Panc1 (cell line): ENCODE results near the gene HERC3.

ENCODE experiments used
- POLR2AphosphoS5 ChIP-seq: IDR thresholded peaks from 2 replicates; pipeline ENCODE4 v1.6.1; 2012; ENCODE audit warnings: mild to moderate bottlenecking, low read depth, low read length, moderate library complexity
- SIN3A ChIP-seq: IDR thresholded peaks from 2 replicates; pipeline ENCODE4 v1.6.1; 2012; ENCODE audit warnings: low read depth, mild to moderate bottlenecking, low read length, moderate library complexity, borderline replicate concordance; ENCODE audit not compliant: insufficient read depth
- TCF7L2 ChIP-seq: IDR thresholded peaks from 2 replicates; pipeline ENCODE4 v1.6.1; 2011; ENCODE audit warnings: mild to moderate bottlenecking, low read depth, low read length, inconsistent platforms
- TF ChIP-seq, protein P1 (sequence below): fragments of 450-650 bp; IDR thresholded peaks from 2 replicates; pipeline ENCODE4 v1.5.1; 2017; ENCODE audit warnings: mild to moderate bottlenecking
- TF ChIP-seq, protein P2 (sequence below), 2 experiments: IDR thresholded peaks; 2 replicates each; pipeline ENCODE4 v1.6.1; 2011 to 2012; ENCODE audit warnings: low read depth in 2 of 2, control low read depth in 1 of 2, low read length in 1 of 2, mild to moderate bottlenecking in 1 of 2, moderate library complexity in 1 of 2; ENCODE audit not compliant: insufficient read depth in 1 of 2

DNA sequence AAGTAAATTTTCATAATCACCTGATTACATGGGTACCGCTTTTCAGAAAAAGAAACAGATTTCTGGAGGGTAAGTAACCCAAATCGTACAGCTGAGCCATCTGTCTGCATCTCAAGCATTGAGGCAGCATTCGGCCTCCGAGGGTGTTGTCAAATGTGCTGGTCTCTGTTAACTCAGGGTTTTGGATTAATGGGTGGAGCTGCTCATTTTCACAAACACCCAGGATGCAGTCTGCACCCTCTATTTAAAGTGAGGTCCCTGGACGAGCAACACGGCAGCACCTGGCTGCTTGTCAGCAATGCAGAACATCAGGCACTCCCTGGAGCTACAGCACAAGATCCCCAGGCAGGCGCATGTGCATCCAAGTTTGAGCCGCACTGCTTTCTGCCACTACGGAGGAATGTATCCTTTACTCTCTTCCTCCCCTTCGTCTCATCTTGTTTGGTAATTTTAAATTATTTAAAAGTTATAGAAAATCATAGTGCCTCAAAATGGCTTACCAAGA is 130.0 kb downstream of the HERC3 start:
- TF ChIP-seq, protein P1, sequence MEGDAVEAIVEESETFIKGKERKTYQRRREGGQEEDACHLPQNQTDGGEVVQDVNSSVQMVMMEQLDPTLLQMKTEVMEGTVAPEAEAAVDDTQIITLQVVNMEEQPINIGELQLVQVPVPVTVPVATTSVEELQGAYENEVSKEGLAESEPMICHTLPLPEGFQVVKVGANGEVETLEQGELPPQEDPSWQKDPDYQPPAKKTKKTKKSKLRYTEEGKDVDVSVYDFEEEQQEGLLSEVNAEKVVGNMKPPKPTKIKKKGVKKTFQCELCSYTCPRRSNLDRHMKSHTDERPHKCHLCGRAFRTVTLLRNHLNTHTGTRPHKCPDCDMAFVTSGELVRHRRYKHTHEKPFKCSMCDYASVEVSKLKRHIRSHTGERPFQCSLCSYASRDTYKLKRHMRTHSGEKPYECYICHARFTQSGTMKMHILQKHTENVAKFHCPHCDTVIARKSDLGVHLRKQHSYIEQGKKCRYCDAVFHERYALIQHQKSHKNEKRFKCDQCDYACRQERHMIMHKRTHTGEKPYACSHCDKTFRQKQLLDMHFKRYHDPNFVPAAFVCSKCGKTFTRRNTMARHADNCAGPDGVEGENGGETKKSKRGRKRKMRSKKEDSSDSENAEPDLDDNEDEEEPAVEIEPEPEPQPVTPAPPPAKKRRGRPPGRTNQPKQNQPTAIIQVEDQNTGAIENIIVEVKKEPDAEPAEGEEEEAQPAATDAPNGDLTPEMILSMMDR: no peak
- TF ChIP-seq SIN3A: no peak
- TF ChIP-seq POLR2AphosphoS5: no peak
- TF ChIP-seq, protein P2, sequence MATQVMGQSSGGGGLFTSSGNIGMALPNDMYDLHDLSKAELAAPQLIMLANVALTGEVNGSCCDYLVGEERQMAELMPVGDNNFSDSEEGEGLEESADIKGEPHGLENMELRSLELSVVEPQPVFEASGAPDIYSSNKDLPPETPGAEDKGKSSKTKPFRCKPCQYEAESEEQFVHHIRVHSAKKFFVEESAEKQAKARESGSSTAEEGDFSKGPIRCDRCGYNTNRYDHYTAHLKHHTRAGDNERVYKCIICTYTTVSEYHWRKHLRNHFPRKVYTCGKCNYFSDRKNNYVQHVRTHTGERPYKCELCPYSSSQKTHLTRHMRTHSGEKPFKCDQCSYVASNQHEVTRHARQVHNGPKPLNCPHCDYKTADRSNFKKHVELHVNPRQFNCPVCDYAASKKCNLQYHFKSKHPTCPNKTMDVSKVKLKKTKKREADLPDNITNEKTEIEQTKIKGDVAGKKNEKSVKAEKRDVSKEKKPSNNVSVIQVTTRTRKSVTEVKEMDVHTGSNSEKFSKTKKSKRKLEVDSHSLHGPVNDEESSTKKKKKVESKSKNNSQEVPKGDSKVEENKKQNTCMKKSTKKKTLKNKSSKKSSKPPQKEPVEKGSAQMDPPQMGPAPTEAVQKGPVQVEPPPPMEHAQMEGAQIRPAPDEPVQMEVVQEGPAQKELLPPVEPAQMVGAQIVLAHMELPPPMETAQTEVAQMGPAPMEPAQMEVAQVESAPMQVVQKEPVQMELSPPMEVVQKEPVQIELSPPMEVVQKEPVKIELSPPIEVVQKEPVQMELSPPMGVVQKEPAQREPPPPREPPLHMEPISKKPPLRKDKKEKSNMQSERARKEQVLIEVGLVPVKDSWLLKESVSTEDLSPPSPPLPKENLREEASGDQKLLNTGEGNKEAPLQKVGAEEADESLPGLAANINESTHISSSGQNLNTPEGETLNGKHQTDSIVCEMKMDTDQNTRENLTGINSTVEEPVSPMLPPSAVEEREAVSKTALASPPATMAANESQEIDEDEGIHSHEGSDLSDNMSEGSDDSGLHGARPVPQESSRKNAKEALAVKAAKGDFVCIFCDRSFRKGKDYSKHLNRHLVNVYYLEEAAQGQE (IDR thresholded peaks at IDR 0.05; ENCODE audit: insufficient read depth in 1 of 2, low read depth in 2 of 2, low read length in 1 of 2): no peak
- no peak for TF ChIP-seq TCF7L2
